Lower leg skin (tissue), 3 donors: Measurements from ENCODE around the gene SLC52A3.

Experiments
- CTCF ChIP-seq, 3 donors: fragments of 450-650 bp; IDR thresholded peaks; one replicate each; pipeline ENCODE4 v1.5.1; 2016; ENCODE audit warnings: antibody characterized with exemption in 3 of 3, mild to moderate bottlenecking in 3 of 3, moderate library complexity in 2 of 3
- POLR2A ChIP-seq, 2 donors: fragments of 450-650 bp; IDR thresholded peaks; one replicate each; pipeline ENCODE4 v1.6.1; 2016 to 2017; ENCODE audit warnings: antibody characterized with exemption in 2 of 2, mild to moderate bottlenecking in 1 of 2, moderate library complexity in 1 of 2

DNA sequence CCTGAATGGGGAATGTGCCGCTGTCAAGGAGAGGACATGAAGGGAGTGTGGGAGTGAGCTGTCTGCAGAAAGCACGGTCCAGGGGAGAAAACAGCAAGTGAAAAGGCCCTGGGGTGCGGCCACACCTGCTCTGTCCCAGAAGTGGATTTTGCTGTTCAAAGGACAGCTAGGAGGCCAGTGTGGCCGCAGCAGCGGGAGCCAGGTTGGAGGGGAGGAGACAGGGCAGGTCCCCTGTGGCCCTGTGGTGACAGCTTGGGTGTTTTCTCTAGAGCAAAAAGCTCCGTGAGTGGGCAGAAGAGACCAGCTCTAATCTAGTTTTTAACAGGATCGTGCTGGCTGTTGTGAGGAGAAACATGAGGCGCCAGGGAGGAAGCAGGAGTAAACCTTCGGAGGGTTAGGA lies 4.5 kb upstream of the SLC52A3 start:
- no peak for TF ChIP-seq POLR2A (IDR thresholded peaks at IDR 0.05)
- no peak for TF ChIP-seq CTCF (IDR thresholded peaks at IDR 0.05)
